Neural progenitor cell (in vitro differentiated cells): ENCODE measurements around the gene ITGA8. TPM values are rescaled to one million over a fixed set of nuclear protein-coding genes. Genes with fewer than 3 reads are reported as not detected.

Experiments
- DNase-seq: peaks from one replicate; pipeline ENCODE4 v3.0.0-alpha.2; 2016; ENCODE audit warnings: low spot score
- H2AFZ ChIP-seq: fragments of 200-600 bp; sonication (generic); replicated peaks from 2 replicates; pipeline ENCODE4 v1.6.1; 2016; ENCODE audit warnings: antibody characterized with exemption
- H3F3A ChIP-seq: fragments of 200-600 bp; sonication (generic); 2 replicates; pipeline ENCODE4 v1.6.1; 2016; ENCODE audit warnings: antibody characterized with exemption, low read depth
- H3K27ac ChIP-seq: fragments of 200-600 bp; sonication (generic); 2 replicates; pipeline ENCODE4 v1.5.1; 2016; ENCODE audit warnings: mild to moderate bottlenecking
- H3K27me3 ChIP-seq: fragments of 200-600 bp; sonication (generic); 2 replicates; pipeline ENCODE4 v1.6.1; 2016; ENCODE audit warnings: mild to moderate bottlenecking, moderate library complexity
- H3K36me3 ChIP-seq: fragments of 200-600 bp; sonication (generic); 2 replicates; pipeline ENCODE4 v1.5.1; 2016
- H3K4me1 ChIP-seq: fragments of 200-600 bp; sonication (generic); 2 replicates; pipeline ENCODE4 v1.6.1; 2016; ENCODE audit warnings: mixed run types
- H3K4me2 ChIP-seq: fragments of 200-600 bp; sonication (generic); 2 replicates; pipeline ENCODE4 v1.6.1; 2016
- H3K4me3 ChIP-seq: fragments of 200-600 bp; sonication (generic); 2 replicates; pipeline ENCODE4 v1.5.1; 2016
- H3K79me2 ChIP-seq: fragments of 200-600 bp; sonication (generic); 2 replicates; pipeline ENCODE4 v1.6.1; 2016; ENCODE audit warnings: low read depth
- H3K9ac ChIP-seq: fragments of 200-600 bp; sonication (generic); 2 replicates; pipeline ENCODE4 v1.6.1; 2016
- H3K9me3 ChIP-seq: fragments of 200-600 bp; sonication (generic); 2 replicates; pipeline ENCODE4 v1.5.1; 2016; ENCODE audit warnings: low read depth
- H4K20me1 ChIP-seq: fragments of 200-600 bp; sonication (generic); 2 replicates; pipeline ENCODE4 v1.6.1; 2016; ENCODE audit warnings: low read depth
- H3K27ac Mint-ChIP-seq: 3 replicates; pipeline ENCODE4 v1.8.0; 2021; ENCODE audit warnings: mixed read lengths
- H3K27me3 Mint-ChIP-seq: 2 replicates; pipeline ENCODE4 v1.8.0; 2022; ENCODE audit warnings: low read depth, mild to moderate bottlenecking, inconsistent platforms, moderate library complexity, mixed read lengths; ENCODE audit not compliant: insufficient read depth
- H3K36me3 Mint-ChIP-seq: 3 replicates; pipeline ENCODE4 v1.8.0; 2021; ENCODE audit warnings: mixed read lengths
- H3K4me1 Mint-ChIP-seq: 3 replicates; pipeline ENCODE4 v1.8.0; 2021; ENCODE audit warnings: mixed read lengths
- H3K4me3 Mint-ChIP-seq: 3 replicates; pipeline ENCODE4 v1.8.0; 2021; ENCODE audit warnings: mild to moderate bottlenecking, moderate library complexity, mixed read lengths
- H3K9me3 Mint-ChIP-seq: 3 replicates; pipeline ENCODE4 v1.8.0; 2020; ENCODE audit warnings: mixed read lengths
- EZH2 ChIP-seq: fragments of 200-600 bp; sonication (generic); IDR thresholded peaks from 2 replicates; pipeline ENCODE4 v1.6.1; 2017; ENCODE audit warnings: antibody characterized with exemption, mild to moderate bottlenecking, moderate library complexity
- EZH2phosphoT487 ChIP-seq: fragments of 200-600 bp; sonication (generic); IDR thresholded peaks from 2 replicates; pipeline ENCODE4 v1.6.1; 2017; ENCODE audit warnings: antibody characterized with exemption
- total RNA-seq: library from RNA; depleted of rRNA; stranded (reverse); fragments of >200 nt; gene quantifications from 2 replicates; pipeline ENCODE4 v1.2.3, GENCODE V29; 2015; ENCODE audit warnings: low replicate concordance
- TF ChIP-seq, protein P1 (sequence below): fragments of 200-600 bp; sonication (generic); IDR thresholded peaks from 2 replicates; pipeline ENCODE4 v1.5.1; 2017; ENCODE audit warnings: antibody characterized with exemption, mild to moderate bottlenecking

Gene ITGA8
- total RNA-seq, 1 donor from 2014 or later = 0.15 TPM

DNA sequence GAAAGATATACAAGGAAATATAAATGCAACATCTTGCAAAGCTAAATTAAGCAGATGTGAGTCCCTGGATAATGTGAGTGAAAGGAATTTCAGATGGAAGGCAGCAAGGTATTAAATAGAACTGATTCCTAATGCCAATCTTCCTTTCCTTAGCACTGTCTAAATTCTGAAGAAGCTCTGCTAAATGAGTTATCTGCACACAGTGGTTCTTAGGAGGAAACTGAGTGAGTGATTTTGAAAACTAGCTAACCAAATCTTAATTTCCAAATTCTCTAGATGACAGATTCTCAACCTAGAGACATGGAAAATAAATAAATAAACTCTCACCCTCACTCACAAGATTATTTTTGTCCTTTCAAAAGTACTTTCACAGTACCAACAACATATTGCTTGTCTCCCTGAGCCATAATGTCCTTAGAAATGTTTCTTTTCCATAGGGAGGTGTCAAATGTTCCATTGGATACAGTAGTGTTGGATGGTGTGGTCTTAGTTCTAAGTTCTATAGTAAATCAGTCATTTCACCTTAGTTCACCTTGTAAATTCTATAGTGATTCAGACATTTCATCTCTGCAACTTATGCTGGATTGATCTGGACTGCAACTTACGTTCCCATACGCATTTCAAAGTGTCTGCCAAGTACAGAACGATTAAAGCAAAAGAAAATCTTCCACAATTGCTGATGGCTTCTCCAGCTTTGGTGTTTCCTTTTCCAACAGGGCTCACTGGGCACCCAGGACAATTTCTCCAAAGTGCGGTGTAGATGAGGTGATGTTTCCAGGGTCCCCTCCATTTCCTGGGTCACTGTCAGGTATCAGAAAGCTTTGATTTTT is 203.3 kb downstream of the ITGA8 start:
- Histone ChIP-seq H3K9me3 (no peaks in the 10 kb centered on the region), H3K36me3 (no peaks in the 10 kb centered on the region), H3K27ac (no peak overlapping the region), H3K79me2 (no peaks in the 10 kb centered on the region), H3K27me3 (no peaks in the 10 kb centered on the region), H3K4me1 (no peaks in the 10 kb centered on the region), H3K4me2 (no peak overlapping the region), H3F3A (no peaks in the 10 kb centered on the region), H3K4me3 (no peak overlapping the region), H2AFZ (no peak overlapping the region), H4K20me1 (no peaks in the 10 kb centered on the region), H3K9ac (no peak overlapping the region)
- Mint-ChIP-seq H3K9me3 (no peaks in the 10 kb centered on the region), H3K36me3 (no peaks in the 10 kb centered on the region), H3K27ac (no peak overlapping the region), H3K27me3 (no peaks in the 10 kb centered on the region), H3K4me3 (no peak overlapping the region), H3K4me1 (no peaks in the 10 kb centered on the region)
- TF ChIP-seq EZH2phosphoT487 (no peak), EZH2 (no peak)
- TF ChIP-seq, protein P1, sequence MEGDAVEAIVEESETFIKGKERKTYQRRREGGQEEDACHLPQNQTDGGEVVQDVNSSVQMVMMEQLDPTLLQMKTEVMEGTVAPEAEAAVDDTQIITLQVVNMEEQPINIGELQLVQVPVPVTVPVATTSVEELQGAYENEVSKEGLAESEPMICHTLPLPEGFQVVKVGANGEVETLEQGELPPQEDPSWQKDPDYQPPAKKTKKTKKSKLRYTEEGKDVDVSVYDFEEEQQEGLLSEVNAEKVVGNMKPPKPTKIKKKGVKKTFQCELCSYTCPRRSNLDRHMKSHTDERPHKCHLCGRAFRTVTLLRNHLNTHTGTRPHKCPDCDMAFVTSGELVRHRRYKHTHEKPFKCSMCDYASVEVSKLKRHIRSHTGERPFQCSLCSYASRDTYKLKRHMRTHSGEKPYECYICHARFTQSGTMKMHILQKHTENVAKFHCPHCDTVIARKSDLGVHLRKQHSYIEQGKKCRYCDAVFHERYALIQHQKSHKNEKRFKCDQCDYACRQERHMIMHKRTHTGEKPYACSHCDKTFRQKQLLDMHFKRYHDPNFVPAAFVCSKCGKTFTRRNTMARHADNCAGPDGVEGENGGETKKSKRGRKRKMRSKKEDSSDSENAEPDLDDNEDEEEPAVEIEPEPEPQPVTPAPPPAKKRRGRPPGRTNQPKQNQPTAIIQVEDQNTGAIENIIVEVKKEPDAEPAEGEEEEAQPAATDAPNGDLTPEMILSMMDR = no peak
- no peak for DNase-seq

DNA sequence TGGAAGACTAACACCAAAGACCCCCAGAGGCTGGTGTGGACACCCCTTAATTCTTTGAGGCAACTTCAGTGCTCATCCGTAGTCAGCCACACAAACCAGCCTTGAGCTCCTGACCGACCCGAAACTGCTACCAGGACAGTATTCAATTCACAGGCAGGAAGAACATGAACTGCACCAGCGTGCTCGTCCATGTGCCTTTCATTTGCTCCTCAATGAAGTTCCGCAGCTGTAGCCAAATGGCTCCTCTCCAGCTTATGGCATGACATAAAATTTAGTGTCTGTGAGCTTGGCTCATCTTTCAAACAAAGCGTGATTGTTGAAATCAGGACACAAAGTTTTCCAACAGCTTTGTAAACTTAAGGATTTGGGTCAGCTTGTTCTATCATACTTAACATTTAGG is 204.5 kb downstream of the ITGA8 start:
- Histone ChIP-seq H3K9me3 (no peaks in the 10 kb centered on the region), H3K9ac (no peak overlapping the region), H3K27ac (no peak overlapping the region), H3K36me3 (no peaks in the 10 kb centered on the region), H3K4me1 (no peaks in the 10 kb centered on the region), H3K4me3 (no peak overlapping the region), H3K4me2 (no peak overlapping the region), H4K20me1 (no peaks in the 10 kb centered on the region), H2AFZ (no peak overlapping the region), H3K27me3 (no peaks in the 10 kb centered on the region), H3F3A (no peaks in the 10 kb centered on the region), H3K79me2 (no peaks in the 10 kb centered on the region)
- Mint-ChIP-seq H3K9me3 (no peaks in the 10 kb centered on the region), H3K4me3 (no peak overlapping the region), H3K27ac (no peak overlapping the region), H3K4me1 (no peaks in the 10 kb centered on the region), H3K36me3 (no peaks in the 10 kb centered on the region), H3K27me3 (no peaks in the 10 kb centered on the region)
- TF ChIP-seq EZH2phosphoT487 (no peak), EZH2 (no peak)
- TF ChIP-seq, protein P1 = no peak
- DNase-seq = no peak

DNA sequence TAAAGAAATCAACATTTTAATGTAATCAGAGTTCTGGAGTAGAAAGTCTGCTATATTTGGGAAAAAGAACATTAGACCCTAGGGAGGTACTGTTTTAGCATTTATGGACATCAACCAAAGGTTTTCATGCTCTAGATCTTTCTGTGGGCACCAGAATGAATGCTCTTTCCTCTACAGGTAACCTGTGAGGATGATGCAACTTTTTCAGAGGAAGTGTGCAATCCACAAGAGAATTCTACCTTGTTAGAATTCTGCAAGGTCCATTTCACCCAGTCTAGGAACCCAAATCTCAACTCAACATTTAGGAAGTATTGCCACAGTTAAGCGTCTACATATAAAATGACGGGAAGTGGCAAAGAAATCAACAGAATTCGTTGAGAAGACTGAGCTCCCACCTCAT is 208.8 kb downstream of the ITGA8 start:
- Histone ChIP-seq H3K4me3 (no peak overlapping the region), H3K4me1 (no peaks in the 10 kb centered on the region), H3K9ac (no peak overlapping the region), H2AFZ (no peak overlapping the region), H3K27me3 (no peaks in the 10 kb centered on the region), H3K79me2 (no peaks in the 10 kb centered on the region), H4K20me1 (no peaks in the 10 kb centered on the region), H3F3A (no peaks in the 10 kb centered on the region), H3K4me2 (no peak overlapping the region), H3K27ac (no peak overlapping the region), H3K9me3 (no peaks in the 10 kb centered on the region), H3K36me3 (no peaks in the 10 kb centered on the region)
- no peak overlapping the region for H3K4me3 Mint-ChIP-seq
- no peak for DNase-seq
- TF ChIP-seq EZH2 (no peak), EZH2phosphoT487 (no peak)
- TF ChIP-seq, protein P1 = no peak
- no peaks in the 10 kb centered on the region for H3K4me1 Mint-ChIP-seq
- H3K27ac Mint-ChIP-seq = no peak overlapping the region
- H3K27me3 Mint-ChIP-seq = no peaks in the 10 kb centered on the region
- H3K9me3 Mint-ChIP-seq = peaks cover 8% of the 10 kb centered on the region
- H3K36me3 Mint-ChIP-seq = no peaks in the 10 kb centered on the region
